Measurements from ENCODE around the gene SMARCD1.

GRCh38 chr12:50110762-50111351, 25.7 kb downstream of the SMARCD1 start:
- TF ChIP-seq, protein P1, sequence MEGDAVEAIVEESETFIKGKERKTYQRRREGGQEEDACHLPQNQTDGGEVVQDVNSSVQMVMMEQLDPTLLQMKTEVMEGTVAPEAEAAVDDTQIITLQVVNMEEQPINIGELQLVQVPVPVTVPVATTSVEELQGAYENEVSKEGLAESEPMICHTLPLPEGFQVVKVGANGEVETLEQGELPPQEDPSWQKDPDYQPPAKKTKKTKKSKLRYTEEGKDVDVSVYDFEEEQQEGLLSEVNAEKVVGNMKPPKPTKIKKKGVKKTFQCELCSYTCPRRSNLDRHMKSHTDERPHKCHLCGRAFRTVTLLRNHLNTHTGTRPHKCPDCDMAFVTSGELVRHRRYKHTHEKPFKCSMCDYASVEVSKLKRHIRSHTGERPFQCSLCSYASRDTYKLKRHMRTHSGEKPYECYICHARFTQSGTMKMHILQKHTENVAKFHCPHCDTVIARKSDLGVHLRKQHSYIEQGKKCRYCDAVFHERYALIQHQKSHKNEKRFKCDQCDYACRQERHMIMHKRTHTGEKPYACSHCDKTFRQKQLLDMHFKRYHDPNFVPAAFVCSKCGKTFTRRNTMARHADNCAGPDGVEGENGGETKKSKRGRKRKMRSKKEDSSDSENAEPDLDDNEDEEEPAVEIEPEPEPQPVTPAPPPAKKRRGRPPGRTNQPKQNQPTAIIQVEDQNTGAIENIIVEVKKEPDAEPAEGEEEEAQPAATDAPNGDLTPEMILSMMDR (conservative IDR thresholded peaks at IDR 0.05), result no peak
- TF ChIP-seq ZFX (IDR thresholded peaks at IDR 0.05), result no peak

Data from C4-2B (cell line).